Measurements from ENCODE around the gene JUP.

DNA sequence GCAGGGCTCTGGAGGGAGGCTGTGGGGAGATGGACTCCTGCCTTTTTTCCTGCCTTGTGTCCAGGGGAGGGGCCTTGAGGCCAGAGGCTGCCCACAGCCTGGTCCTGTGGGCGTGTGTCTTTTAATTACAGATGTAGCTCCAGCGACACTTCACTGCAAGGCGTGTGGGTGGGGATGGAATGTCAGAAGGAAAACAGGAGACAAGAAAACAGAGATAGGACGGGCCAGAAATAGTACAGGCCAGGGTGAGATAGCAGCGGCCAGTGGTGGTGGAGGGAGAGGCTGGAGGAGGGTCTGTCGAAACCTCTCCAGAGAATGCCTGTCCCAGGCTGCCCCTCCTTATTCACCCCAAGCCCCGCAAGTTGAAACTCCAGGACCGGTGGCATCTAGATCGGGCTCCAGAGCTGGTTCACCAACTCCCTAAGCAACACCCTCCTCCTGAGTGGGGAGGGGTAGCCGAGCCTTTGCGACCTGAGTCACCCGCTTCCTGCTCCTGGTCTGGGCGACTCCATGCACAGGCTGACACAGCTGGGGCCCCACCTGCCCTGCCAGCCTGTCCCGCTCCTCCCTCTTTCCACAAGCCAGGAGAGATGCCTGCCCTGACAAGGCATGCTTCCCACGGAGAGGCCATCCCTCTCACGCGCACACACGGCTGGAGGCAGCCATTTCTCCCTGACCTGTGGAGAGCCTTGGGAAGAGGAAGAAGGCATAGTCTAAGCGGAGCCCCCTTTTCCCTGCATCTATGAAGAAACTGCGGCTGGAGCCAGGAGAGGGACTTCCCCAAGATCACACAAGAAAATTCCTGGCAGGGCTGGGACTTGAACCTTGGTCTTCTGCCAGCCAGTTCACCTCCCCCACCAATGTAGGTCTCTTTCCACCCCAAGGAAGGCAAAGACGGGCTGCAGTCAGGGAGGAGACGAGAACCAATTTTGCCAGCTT, 6.6 kb upstream of the JUP start:
- TF ChIP-seq, protein P1, sequence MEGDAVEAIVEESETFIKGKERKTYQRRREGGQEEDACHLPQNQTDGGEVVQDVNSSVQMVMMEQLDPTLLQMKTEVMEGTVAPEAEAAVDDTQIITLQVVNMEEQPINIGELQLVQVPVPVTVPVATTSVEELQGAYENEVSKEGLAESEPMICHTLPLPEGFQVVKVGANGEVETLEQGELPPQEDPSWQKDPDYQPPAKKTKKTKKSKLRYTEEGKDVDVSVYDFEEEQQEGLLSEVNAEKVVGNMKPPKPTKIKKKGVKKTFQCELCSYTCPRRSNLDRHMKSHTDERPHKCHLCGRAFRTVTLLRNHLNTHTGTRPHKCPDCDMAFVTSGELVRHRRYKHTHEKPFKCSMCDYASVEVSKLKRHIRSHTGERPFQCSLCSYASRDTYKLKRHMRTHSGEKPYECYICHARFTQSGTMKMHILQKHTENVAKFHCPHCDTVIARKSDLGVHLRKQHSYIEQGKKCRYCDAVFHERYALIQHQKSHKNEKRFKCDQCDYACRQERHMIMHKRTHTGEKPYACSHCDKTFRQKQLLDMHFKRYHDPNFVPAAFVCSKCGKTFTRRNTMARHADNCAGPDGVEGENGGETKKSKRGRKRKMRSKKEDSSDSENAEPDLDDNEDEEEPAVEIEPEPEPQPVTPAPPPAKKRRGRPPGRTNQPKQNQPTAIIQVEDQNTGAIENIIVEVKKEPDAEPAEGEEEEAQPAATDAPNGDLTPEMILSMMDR (IDR thresholded peaks at IDR 0.05): no peak
- peak; percentile 43 for TF ChIP-seq POLR2AphosphoS5 (IDR thresholded peaks at IDR 0.05)
- peak; percentile 76 for TF ChIP-seq POLR2A (IDR thresholded peaks at IDR 0.05)
